Fibroblast of pulmonary artery (primary cell): ENCODE measurements around the gene UQCRQ.

Experiments
- DNase-seq: peaks from one replicate; pipeline ENCODE4 v3.0.0-alpha.2; 2010; ENCODE audit warnings: low read depth
- H3K4me3 ChIP-seq: replicated peaks from 2 replicates; pipeline ENCODE4 v1.5.1; 2011; ENCODE audit warnings: low read depth, mild to moderate bottlenecking, control low read depth, low read length, moderate library complexity
- TF ChIP-seq, protein P1 (sequence below): IDR thresholded peaks from 2 replicates; pipeline ENCODE4 v1.5.1; 2011; ENCODE audit warnings: mild to moderate bottlenecking, control low read depth, low read length, inconsistent platforms; ENCODE audit errors: missing control alignments

Gene UQCRQ

DNA sequence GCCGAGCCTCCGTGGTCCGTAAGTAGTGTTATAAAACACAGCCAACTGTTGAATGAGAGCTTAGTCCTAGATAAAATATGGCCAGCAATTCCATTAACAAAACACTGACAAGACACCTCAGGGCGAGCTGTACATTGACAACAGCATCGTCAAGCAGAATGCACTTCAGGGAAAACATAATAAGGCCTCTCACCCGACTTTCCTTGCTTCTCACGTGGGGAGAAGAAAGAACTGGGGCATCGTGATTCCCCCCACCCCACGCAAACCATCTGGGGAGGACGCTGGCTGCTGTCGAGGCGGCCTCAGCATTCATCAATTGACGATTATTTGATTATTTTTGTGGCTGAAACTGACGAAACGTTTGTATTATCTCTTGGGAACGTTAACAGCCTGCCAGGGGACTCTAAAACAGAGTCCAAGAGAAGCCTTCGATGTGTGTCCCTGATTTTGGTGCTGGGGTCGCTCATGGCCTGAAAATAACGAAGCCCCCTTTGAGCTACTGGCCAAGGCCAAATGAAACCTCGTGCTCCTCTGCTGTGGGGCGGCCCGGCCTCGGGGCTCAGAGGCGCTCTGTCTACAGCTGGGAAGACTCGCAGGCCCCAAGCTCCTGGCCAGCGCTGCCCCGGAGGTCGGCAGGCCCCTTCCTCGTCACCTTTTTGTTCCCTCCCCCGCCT lies 637 bp upstream of the UQCRQ start:
- DNase-seq = no peak
- TF ChIP-seq, protein P1, sequence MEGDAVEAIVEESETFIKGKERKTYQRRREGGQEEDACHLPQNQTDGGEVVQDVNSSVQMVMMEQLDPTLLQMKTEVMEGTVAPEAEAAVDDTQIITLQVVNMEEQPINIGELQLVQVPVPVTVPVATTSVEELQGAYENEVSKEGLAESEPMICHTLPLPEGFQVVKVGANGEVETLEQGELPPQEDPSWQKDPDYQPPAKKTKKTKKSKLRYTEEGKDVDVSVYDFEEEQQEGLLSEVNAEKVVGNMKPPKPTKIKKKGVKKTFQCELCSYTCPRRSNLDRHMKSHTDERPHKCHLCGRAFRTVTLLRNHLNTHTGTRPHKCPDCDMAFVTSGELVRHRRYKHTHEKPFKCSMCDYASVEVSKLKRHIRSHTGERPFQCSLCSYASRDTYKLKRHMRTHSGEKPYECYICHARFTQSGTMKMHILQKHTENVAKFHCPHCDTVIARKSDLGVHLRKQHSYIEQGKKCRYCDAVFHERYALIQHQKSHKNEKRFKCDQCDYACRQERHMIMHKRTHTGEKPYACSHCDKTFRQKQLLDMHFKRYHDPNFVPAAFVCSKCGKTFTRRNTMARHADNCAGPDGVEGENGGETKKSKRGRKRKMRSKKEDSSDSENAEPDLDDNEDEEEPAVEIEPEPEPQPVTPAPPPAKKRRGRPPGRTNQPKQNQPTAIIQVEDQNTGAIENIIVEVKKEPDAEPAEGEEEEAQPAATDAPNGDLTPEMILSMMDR = no peak
- peak overlapping the region; percentile 88 for H3K4me3 ChIP-seq

DNA sequence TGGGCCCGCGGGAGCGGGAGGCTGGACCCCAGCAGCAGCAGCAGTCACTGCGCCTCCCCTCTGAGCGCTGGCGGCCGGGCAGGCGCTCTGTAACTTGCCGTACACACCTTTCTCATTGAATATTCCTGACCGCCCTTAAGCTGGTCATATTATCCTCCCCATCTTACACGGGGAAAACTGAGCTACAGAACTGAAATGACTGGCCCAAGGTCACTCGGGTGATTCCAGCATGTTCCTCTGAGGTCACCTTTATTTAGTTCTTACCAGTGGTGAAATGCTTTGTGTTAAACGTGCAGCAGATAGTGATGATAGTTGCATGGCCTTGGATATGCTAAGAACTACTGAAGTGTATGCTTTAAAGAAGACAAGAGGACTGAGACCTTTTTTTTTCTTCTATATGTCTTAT lies 607 bp downstream of the UQCRQ start:
- TF ChIP-seq, protein P1 = no peak

DNA sequence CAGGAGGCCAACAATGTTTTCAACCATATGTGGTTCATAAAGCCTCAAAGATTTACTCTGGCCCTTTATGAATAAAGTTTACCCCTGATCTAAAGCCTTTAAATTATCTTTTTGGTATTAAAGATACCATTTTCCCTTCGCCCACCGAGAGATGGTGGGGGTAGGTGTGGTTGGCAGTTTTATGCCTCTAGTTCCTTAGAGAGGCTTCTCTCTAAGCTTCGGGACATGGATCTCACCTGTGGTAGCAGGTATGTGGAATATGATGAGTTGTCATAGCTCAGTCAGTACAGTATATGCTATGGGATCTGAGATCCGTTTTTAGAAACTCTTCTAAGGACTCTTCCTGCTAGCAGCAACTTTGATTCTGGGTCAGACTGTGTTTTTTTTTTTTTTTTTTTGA lies 2.3 kb downstream of the UQCRQ start:
- TF ChIP-seq, protein P1 = no peak
- no peak for DNase-seq

More for the DNA sequence above, 607 bp downstream of the UQCRQ start:
- DNase-seq = no peak
- peak overlapping the region; percentile 88 for H3K4me3 ChIP-seq

DNA sequence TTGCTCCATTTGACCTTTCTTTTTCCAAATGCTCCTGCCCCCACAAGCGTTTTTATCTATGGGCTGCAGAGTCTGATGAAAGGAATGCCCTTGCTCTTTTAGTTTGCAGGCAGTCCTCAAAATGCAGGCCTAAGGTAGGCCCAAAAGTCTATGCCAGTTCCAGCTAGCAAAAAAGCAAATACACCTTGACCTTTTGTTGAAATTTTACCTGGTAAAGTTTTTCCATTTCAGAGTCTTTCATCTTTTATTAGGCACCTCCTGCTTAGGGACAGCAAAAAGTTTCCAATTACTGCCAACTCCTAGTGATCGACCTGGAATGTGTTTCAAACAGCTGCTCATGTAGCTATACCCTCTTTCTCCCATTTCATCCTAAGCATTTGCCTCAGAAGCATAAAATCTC lies 4.4 kb downstream of the UQCRQ start:
- no peak for DNase-seq
- H3K4me3 ChIP-seq = no peak overlapping the region
- TF ChIP-seq, protein P1 = no peak

More for the DNA sequence above, 2.3 kb downstream of the UQCRQ start:
- no peak overlapping the region for H3K4me3 ChIP-seq

DNA sequence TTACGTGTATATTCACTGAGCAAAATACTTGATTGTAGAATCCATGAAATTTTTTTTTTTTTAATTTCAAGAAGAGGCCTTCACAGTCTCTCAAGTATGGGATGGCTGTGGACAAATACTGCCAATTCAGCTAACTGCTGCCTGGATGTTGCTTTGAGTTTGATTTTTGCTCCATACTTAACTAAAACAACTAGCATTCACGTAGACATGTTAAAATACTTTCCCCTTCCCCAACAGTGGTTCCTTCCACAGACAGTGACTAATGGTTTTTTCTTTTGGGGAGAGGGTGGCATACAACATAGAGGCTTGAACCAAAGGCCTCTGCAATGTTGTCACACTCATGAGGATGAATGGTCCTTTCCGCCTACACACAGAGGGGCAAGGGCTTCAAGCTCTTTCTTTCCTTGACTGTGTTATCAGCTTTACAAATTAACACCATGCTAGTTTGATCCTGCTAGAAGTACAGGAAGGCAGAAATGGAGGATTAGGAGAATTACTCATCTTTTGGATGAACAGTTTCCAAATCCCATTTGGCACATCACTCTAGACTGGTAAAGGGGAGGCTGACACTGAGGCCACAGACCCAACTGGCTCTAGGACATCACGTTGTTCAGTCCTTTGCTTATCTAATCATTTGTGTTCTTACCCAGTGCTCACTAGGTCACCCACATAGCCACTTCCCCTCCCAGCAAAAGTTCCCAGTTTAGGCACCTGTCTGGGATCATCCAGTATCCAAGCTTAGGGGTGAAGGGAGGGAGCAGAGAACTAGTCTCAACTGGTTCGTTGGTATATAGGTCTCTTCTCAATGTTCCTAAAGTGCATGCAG lies 5.2 kb downstream of the UQCRQ start:
- H3K4me3 ChIP-seq = no peak overlapping the region
- TF ChIP-seq, protein P1 = no peak
- DNase-seq = no peak

DNA sequence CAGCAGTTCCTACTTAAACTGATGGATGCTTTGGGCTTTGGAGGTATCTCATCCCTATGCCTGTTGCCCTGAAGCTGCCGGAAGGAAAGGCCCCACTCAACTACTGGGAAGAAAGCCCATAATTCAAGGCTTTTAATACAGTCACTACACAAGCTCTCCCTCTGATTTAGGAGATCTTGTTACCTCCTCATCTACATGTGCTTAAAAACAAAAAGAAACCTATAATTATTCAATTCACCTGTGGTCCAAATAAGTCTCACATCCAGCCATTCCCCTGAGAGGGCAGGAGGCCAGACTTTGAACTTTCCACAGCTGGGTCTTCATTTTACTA lies 6.3 kb downstream of the UQCRQ start:
- no peak overlapping the region for H3K4me3 ChIP-seq
- no peak for DNase-seq
- TF ChIP-seq, protein P1 = no peak
